ENCODE data around the gene PLXND1.

Gene PLXND1

DNA sequence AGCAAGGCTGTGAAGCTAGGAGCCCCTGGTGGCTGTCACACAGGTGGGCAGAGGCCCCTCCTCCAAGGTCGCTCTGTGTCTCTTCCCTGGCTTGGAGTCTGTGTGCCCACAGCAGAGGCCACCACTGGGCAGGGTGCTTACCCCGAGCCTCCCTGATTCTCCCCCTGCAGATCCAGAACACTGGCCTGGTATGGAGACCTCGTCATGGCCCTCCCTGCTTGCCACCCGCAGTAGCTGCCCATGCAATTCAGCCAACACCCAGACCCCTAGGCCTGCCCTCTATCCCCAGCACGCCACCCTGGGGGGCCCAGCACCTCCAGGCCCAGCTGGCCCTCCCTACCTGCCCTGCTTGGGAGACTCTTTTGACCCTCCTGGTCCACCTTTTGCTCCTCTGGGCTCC, 83.5 kb downstream of the PLXND1 start:
- in situ Hi-C loops (cut with HindIII; ENCODE audit: low pct_ligation_motif_present, low sequenced_read_pairs), result no loop called here
- Histone ChIP-seq H3K36me3 (replicated peaks) (no peaks in the 10 kb centered on the region), H3K27me3 (replicated peaks) (no peaks in the 10 kb centered on the region), H3K4me3 (ENCODE audit: low read depth, low read length) (no peak overlapping the region), H3K27ac (no peak overlapping the region)
- TF ChIP-seq, protein P1, sequence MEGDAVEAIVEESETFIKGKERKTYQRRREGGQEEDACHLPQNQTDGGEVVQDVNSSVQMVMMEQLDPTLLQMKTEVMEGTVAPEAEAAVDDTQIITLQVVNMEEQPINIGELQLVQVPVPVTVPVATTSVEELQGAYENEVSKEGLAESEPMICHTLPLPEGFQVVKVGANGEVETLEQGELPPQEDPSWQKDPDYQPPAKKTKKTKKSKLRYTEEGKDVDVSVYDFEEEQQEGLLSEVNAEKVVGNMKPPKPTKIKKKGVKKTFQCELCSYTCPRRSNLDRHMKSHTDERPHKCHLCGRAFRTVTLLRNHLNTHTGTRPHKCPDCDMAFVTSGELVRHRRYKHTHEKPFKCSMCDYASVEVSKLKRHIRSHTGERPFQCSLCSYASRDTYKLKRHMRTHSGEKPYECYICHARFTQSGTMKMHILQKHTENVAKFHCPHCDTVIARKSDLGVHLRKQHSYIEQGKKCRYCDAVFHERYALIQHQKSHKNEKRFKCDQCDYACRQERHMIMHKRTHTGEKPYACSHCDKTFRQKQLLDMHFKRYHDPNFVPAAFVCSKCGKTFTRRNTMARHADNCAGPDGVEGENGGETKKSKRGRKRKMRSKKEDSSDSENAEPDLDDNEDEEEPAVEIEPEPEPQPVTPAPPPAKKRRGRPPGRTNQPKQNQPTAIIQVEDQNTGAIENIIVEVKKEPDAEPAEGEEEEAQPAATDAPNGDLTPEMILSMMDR (IDR thresholded peaks at IDR 0.05; ENCODE audit: low read depth, low read length, missing control alignments), result no peak
- DNase-seq, result no peak

GRCh38 chr3:129521611-129522010, 84.9 kb downstream of the PLXND1 start:
- no peaks in the 10 kb centered on the region for H3K27me3 ChIP-seq (replicated peaks)
- DNase-seq, result no peak
- H3K36me3 ChIP-seq (replicated peaks), result no peaks in the 10 kb centered on the region
- H3K27ac ChIP-seq, result no peak overlapping the region
- in situ Hi-C loops (cut with HindIII; ENCODE audit: low pct_ligation_motif_present, low sequenced_read_pairs), result no loop called here
- TF ChIP-seq, protein P1 (IDR thresholded peaks at IDR 0.05; ENCODE audit: low read depth, low read length, missing control alignments), result no peak
- H3K4me3 ChIP-seq (ENCODE audit: low read depth, low read length), result no peak overlapping the region

DNA sequence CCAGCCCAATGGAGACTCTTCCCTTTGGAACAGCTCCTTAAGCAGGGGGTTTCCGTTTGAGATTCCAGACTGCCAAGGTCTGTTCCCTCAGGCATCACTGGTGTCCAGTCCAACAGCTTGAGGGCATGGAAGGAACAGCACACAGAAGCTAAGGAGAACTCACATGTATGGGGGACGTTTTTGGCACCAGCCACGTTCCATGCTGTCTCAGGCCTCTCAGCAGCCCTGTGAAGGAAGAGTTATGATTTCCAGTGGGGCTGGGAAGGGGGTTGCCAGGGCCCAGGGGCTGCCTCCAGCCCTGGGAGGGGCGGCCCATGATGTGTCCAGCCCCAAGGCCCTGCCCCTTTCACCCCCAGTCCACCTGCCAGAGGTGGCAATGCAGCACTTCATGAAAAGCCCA, 85.5 kb downstream of the PLXND1 start:
- TF ChIP-seq, protein P1 (IDR thresholded peaks at IDR 0.05; ENCODE audit: low read depth, low read length, missing control alignments), result no peak
- no peak overlapping the region for H3K27ac ChIP-seq

DNA sequence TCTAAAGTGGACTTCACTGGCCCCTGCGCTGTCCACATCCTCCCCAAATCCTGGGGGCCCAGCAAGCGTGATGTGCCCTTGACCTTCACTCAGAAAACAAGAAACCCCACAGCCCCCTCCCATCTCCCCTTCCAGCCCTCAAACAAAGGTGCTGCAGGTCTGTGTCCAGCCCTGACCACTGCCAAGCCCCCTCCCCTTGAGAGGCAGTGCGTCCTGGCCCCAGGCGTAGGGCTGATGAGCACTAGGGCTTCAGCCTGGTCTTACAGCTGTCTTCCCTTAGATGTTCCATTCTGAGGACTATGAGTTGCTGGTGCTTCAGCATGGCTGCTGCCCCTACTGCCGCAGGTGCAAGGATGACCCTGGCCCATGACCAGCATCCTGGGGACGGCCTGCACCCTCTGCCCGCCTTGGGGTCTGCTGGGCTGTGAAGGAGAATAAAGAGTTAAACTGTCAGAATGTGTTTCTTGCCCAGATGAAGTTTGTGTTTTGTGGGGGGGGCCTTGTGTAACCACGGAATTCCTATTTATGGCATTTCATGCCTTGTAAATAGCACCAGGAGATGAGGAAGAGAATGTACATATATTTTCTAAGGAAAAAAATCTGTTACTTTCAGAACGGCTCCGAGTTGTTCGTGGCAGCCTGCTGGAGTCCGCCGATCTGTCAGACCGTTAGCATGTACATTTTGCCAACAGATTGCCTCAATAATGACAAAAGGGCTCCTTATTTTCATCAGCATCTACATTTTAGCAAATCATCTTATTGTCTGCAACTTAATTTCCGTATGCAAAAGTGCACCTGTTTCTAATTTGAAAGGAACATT, 86.4 kb downstream of the PLXND1 start:
- Histone ChIP-seq H3K36me3 (replicated peaks) (no peaks in the 10 kb centered on the region), H3K27ac (no peak overlapping the region), H3K4me3 (ENCODE audit: low read depth, low read length) (no peak overlapping the region), H3K27me3 (replicated peaks) (no peaks in the 10 kb centered on the region)
- in situ Hi-C loops (cut with HindIII; ENCODE audit: low pct_ligation_motif_present, low sequenced_read_pairs), result no loop called here
- no peak for DNase-seq
- TF ChIP-seq, protein P1 (IDR thresholded peaks at IDR 0.05; ENCODE audit: low read depth, low read length, missing control alignments), result no peak

More for the DNA sequence above, 85.5 kb downstream of the PLXND1 start:
- no peak for DNase-seq
- Histone ChIP-seq H3K27me3 (replicated peaks) (no peaks in the 10 kb centered on the region), H3K4me3 (ENCODE audit: low read depth, low read length) (no peak overlapping the region), H3K36me3 (replicated peaks) (no peaks in the 10 kb centered on the region)
- in situ Hi-C loops (cut with HindIII; ENCODE audit: low pct_ligation_motif_present, low sequenced_read_pairs), result no loop called here

GRCh38 chr3:129519449-129519848, 87.0 kb downstream of the PLXND1 start:
- TF ChIP-seq, protein P1 (IDR thresholded peaks at IDR 0.05; ENCODE audit: low read depth, low read length, missing control alignments), result no peak
- H3K4me3 ChIP-seq (ENCODE audit: low read depth, low read length), result no peak overlapping the region
- H3K27ac ChIP-seq, result no peak overlapping the region
- no peak for DNase-seq
- in situ Hi-C loops (cut with HindIII; ENCODE audit: low pct_ligation_motif_present, low sequenced_read_pairs), result no loop called here
- no peaks in the 10 kb centered on the region for H3K36me3 ChIP-seq (replicated peaks)
- H3K27me3 ChIP-seq (replicated peaks), result no peaks in the 10 kb centered on the region

GRCh38 chr3:129518581-129518980, 87.9 kb downstream of the PLXND1 start:
- no peak overlapping the region for H3K4me3 ChIP-seq (ENCODE audit: low read depth, low read length)
- H3K36me3 ChIP-seq (replicated peaks), result no peaks in the 10 kb centered on the region
- DNase-seq, result no peak
- in situ Hi-C loops (cut with HindIII; ENCODE audit: low pct_ligation_motif_present, low sequenced_read_pairs), result no loop called here
- TF ChIP-seq, protein P1 (IDR thresholded peaks at IDR 0.05; ENCODE audit: low read depth, low read length, missing control alignments), result no peak
- no peak overlapping the region for H3K27ac ChIP-seq
- no peaks in the 10 kb centered on the region for H3K27me3 ChIP-seq (replicated peaks)
